Tibial artery (tissue), 4 donors: ENCODE data around the gene TBL1X.

ENCODE experiments used
- DNase-seq, 2 donors: peaks; one replicate each; pipeline ENCODE4 v3.0.0-alpha.2; 2019
- H3K27ac ChIP-seq, 2 donors: fragments of 200-600 bp; sonication (generic) in 1 of 2; 1 replicate in 1 of 2; 2 replicates in 1 of 2; pipeline ENCODE4 v1.5.1; 2018 to 2019; ENCODE audit warnings: mild to moderate bottlenecking in 1 of 2
- H3K27me3 ChIP-seq, 2 donors: fragments of 200-600 bp; sonication (generic) in 1 of 2; one replicate each; pipeline versions ENCODE4 v1.5.1 to v1.6.0; 2016 to 2019
- H3K36me3 ChIP-seq, 3 donors: fragments of 200-600 bp; sonication (generic) in 2 of 3; one replicate each; pipeline ENCODE4 v1.5.1; 2016 to 2019; ENCODE audit warnings: mild to moderate bottlenecking in 2 of 3
- H3K4me1 ChIP-seq, 4 donors: fragments of 200-600 bp; sonication (generic) in 2 of 4; 1 replicate in 3 of 4; 2 replicates in 1 of 4; pipeline ENCODE4 v1.5.1; 2016 to 2019
- H3K4me3 ChIP-seq, 2 donors: fragments of 200-600 bp; sonication (generic) in 1 of 2; 1 replicate in 1 of 2; 2 replicates in 1 of 2; pipeline ENCODE4 v1.5.1; 2018 to 2019; ENCODE audit warnings: mild to moderate bottlenecking in 2 of 2
- H3K9me3 ChIP-seq, 3 donors: fragments of 200-600 bp; sonication (generic) in 1 of 3; one replicate each; pipeline ENCODE4 v1.5.1; 2016 to 2019
- CTCF ChIP-seq, 2 experiments: fragments of 200-600 bp in 1 of 2; fragments of 450-650 bp in 1 of 2; IDR thresholded peaks; one replicate each; pipeline ENCODE4 v1.5.1; 2017 to 2019; ENCODE audit warnings: antibody characterized with exemption in 2 of 2, mild to moderate bottlenecking in 1 of 2, moderate library complexity in 1 of 2
- intact Hi-C: fragments of 100-400 bp; cut with DNase I; formaldehyde crosslinking; loops from one replicate; pipeline ENCODE4 v1.15.0; 2023; ENCODE audit warnings: low total_unique reads

The TBL1X gene

GRCh38 chrX:9493936-9494335 lies 29.1 kb downstream of the TBL1X start:
- intact Hi-C loops, result no loop called here
- no peaks in the 10 kb centered on the region for H3K27me3 ChIP-seq
- no peak overlapping the region for H3K27ac ChIP-seq
- H3K36me3 ChIP-seq, result no peaks in the 10 kb centered on the region
- peaks cover 0 to 9% (median 0%) of the 10 kb centered on the region in 4 donors for H3K4me1 ChIP-seq
- DNase-seq, result no peak
- no peak overlapping the region for H3K4me3 ChIP-seq
- TF ChIP-seq CTCF (IDR thresholded peaks at IDR 0.05), result no peak
- H3K9me3 ChIP-seq, result no peaks in the 10 kb centered on the region

GRCh38 chrX:9494771-9495170 lies 29.9 kb downstream of the TBL1X start:
- no peaks in the 10 kb centered on the region for H3K9me3 ChIP-seq
- no peak for TF ChIP-seq CTCF (IDR thresholded peaks at IDR 0.05)
- H3K4me1 ChIP-seq, result peaks cover 0 to 9% (median 0%) of the 10 kb centered on the region in 4 donors
- H3K27me3 ChIP-seq, result no peaks in the 10 kb centered on the region
- DNase-seq, result no peak
- no peaks in the 10 kb centered on the region for H3K36me3 ChIP-seq
- no peak overlapping the region for H3K27ac ChIP-seq
- intact Hi-C loops, result no loop called here
- H3K4me3 ChIP-seq, result no peak overlapping the region

GRCh38 chrX:9495496-9495895 lies 30.6 kb downstream of the TBL1X start:
- TF ChIP-seq CTCF (IDR thresholded peaks at IDR 0.05), result no peak
- Histone ChIP-seq H3K4me3 (no peak overlapping the region), H3K4me1 (peaks cover 0 to 9% (median 0%) of the 10 kb centered on the region in 4 donors), H3K27ac (no peak overlapping the region), H3K36me3 (no peaks in the 10 kb centered on the region), H3K27me3 (no peaks in the 10 kb centered on the region), H3K9me3 (no peaks in the 10 kb centered on the region)
- intact Hi-C loops, result no loop called here
- DNase-seq, result no peak

GRCh38 chrX:9498236-9498635 lies 33.4 kb downstream of the TBL1X start:
- Histone ChIP-seq H3K4me3 (no peak overlapping the region), H3K36me3 (peaks cover 0 to 12% (median 6%) of the 10 kb centered on the region in 3 donors), H3K27me3 (no peaks in the 10 kb centered on the region), H3K4me1 (no peaks in the 10 kb centered on the region), H3K27ac (no peak overlapping the region), H3K9me3 (no peaks in the 10 kb centered on the region)
- intact Hi-C loops, result no loop called here
- DNase-seq, result no peak
- TF ChIP-seq CTCF (IDR thresholded peaks at IDR 0.05), result no peak

- H3K9me3 ChIP-seq, result no peaks in the 10 kb centered on the region
- no peak overlapping the region for H3K27ac ChIP-seq
- no peaks in the 10 kb centered on the region for H3K4me1 ChIP-seq
- H3K36me3 ChIP-seq, result peaks cover 0 to 21% (median 15%) of the 10 kb centered on the region in 3 donors
- TF ChIP-seq CTCF (IDR thresholded peaks at IDR 0.05), result no peak
- no peak for DNase-seq
- no peak overlapping the region for H3K4me3 ChIP-seq
- no peaks in the 10 kb centered on the region for H3K27me3 ChIP-seq
- intact Hi-C loops, result no loop called here
Measured at GRCh38 chrX:9500584-9500983, 35.7 kb downstream of the TBL1X start.

GRCh38 chrX:9501362-9501761 lies 36.5 kb downstream of the TBL1X start:
- H3K4me1 ChIP-seq, result no peaks in the 10 kb centered on the region
- TF ChIP-seq CTCF (IDR thresholded peaks at IDR 0.05), result no peak
- H3K27me3 ChIP-seq, result no peaks in the 10 kb centered on the region
- DNase-seq, result no peak
- H3K27ac ChIP-seq, result no peak overlapping the region
- H3K4me3 ChIP-seq, result no peak overlapping the region
- peaks cover 0 to 21% (median 15%) of the 10 kb centered on the region in 3 donors for H3K36me3 ChIP-seq
- intact Hi-C loops, result no loop called here
- H3K9me3 ChIP-seq, result no peaks in the 10 kb centered on the region
